SU-DHL-6 (cell line): ENCODE results near the gene NR1D1.

Experiments
- EZH2phosphoT487 ChIP-seq: fragments of 200-600 bp; sonication (generic), shearing (Covaris generic); conservative IDR thresholded peaks from 2 replicates; pipeline ENCODE4 v1.6.1; 2018; ENCODE audit warnings: mild to moderate bottlenecking, antibody characterized with exemption, low read length, moderate library complexity, mixed read lengths
- TF ChIP-seq, protein P1 (sequence below): fragments of 200-600 bp; sonication (generic); IDR thresholded peaks from one replicate; pipeline ENCODE4 v1.5.1; 2017; ENCODE audit warnings: antibody characterized with exemption, mild to moderate bottlenecking, low read length, moderate library complexity; ENCODE audit not compliant: insufficient read depth, poor library complexity, severe bottlenecking

GRCh38 chr17:40115101-40115436, 14.7 kb upstream of the NR1D1 start:
- TF ChIP-seq, protein P1, sequence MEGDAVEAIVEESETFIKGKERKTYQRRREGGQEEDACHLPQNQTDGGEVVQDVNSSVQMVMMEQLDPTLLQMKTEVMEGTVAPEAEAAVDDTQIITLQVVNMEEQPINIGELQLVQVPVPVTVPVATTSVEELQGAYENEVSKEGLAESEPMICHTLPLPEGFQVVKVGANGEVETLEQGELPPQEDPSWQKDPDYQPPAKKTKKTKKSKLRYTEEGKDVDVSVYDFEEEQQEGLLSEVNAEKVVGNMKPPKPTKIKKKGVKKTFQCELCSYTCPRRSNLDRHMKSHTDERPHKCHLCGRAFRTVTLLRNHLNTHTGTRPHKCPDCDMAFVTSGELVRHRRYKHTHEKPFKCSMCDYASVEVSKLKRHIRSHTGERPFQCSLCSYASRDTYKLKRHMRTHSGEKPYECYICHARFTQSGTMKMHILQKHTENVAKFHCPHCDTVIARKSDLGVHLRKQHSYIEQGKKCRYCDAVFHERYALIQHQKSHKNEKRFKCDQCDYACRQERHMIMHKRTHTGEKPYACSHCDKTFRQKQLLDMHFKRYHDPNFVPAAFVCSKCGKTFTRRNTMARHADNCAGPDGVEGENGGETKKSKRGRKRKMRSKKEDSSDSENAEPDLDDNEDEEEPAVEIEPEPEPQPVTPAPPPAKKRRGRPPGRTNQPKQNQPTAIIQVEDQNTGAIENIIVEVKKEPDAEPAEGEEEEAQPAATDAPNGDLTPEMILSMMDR = no peak
- TF ChIP-seq EZH2phosphoT487 = no peak
